Measurements from ENCODE around the gene BOD1L1. TPM values are rescaled to one million over a fixed set of nuclear protein-coding genes. Genes with fewer than 3 reads are reported as not detected.

BOD1L1 gene
- total and polyA plus RNA-seq, 2 donors (not counting 1 experiment from before 2014, with no cell fraction given): 20.2 to 109 TPM

Small RNAs within 50 kb of the gene (small RNA-seq; reads per million reads assigned to genes)
- gene MIR5091 (ENCODE audit: insufficient read length, low read depth, low replicate concordance): not detected

Other genes with a start within 250 kb of the BOD1L1 start
- gene RAB28, start 143.4 kb downstream of the BOD1L1 start, total RNA-seq: 17.4 and 18.7 TPM in 2 replicates
- gene RAB28, start 143.4 kb downstream of the BOD1L1 start, polyA plus RNA-seq: 7.2 and 10.0 TPM in 2 replicates
- gene NKX3-2, start 83.2 kb downstream of the BOD1L1 start, total RNA-seq: not detected in 2 replicates
- gene NKX3-2, start 83.2 kb downstream of the BOD1L1 start, polyA plus RNA-seq: not detected in 2 replicates

All from B cell (primary cell).